ENCODE results near the gene REG1A. TPM values are rescaled to one million over a fixed set of nuclear protein-coding genes. Genes with fewer than 3 reads are reported as not detected.

The REG1A gene
- total and polyA plus RNA-seq, 9 of the 15 experiments (the other 6 are each of a cell fraction or from before 2014, with no cell fraction given): 3.1 TPM; not detected in 8

DNA sequence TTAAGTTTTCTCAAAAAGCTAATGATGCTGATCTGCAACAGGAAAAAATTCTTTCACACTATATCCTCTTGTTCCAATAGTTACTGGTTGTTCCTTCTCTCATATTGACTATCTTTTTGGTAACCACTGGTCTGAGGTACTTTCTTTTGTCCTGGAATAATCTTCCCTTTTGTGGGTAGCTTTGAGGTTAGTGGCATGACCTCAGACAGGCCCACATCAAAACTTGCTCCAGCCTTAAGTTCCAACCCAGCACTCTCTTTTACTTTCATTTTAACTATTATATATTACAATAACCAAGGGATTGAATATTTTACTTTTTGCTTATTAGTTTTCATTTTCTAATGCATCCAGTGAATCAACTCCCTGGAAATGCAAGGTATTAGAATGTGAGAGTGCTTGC lies 9.5 kb downstream of the REG1A start:
- intact Hi-C loops (cut with micrococcal nuclease): no loop called here
- CTCF ChIA-PET (ENCODE audit: low intra/inter-chr PET ratio): no interaction called here

More for the DNA sequence above, 9.5 kb downstream of the REG1A start:
- Histone ChIP-seq H3K27ac (ENCODE audit: extremely low read depth, low read depth, low read length) (no peak overlapping the region), H3K9me1 (ENCODE audit: control insufficient read depth, insufficient read depth, low read length) (no peaks in the 10 kb centered on the region), H3K4me3 (no peak overlapping the region), H3K36me3 (ENCODE audit: control insufficient read depth, insufficient read depth, low read length) (no peaks in the 10 kb centered on the region), H4K20me1 (replicated peaks; ENCODE audit: control insufficient read depth, insufficient read depth, low read length) (no peaks in the 10 kb centered on the region), H3K4me1 (replicated peaks in 1 of 2; ENCODE audit: control insufficient read depth in 2 of 2, insufficient read depth in 2 of 2, low read length in 2 of 2) (no peaks in the 10 kb centered on the region), H3K79me2 (ENCODE audit: control insufficient read depth, insufficient read depth, low read length) (no peaks in the 10 kb centered on the region), H3K9me3 (replicated peaks; ENCODE audit: control insufficient read depth, insufficient read depth, low read depth, low read length) (no peaks in the 10 kb centered on the region), H3K9ac (ENCODE audit: insufficient read depth in 1 of 2, low read depth in 2 of 2, low read length in 2 of 2) (no peak overlapping the region), H3K27me3 (ENCODE audit: control insufficient read depth in 2 of 2, insufficient read depth in 2 of 2, low read length in 2 of 2) (no peaks in the 10 kb centered on the region), H2AFZ (ENCODE audit: low read depth, low read length) (no peak overlapping the region), H3K4me2 (ENCODE audit: insufficient read depth, low read length) (no peak overlapping the region)
- FAIRE-seq (no peak), DNase-seq (ENCODE audit: extremely low read depth in 1 of 4, low spot score in 3 of 4) (no peak), ATAC-seq (no peak)
- in situ Hi-C loops (cut with MboI): no loop called here
- TF ChIP-seq ZNF12 (CRISPR knock-in tag; IDR thresholded peaks at IDR 0.05) (no peak), RBFOX2 (IDR thresholded peaks at IDR 0.05; ENCODE audit: low read depth, low read length) (no peak), RBM17 (IDR thresholded peaks at IDR 0.05; ENCODE audit: borderline replicate concordance, low read depth, low read length) (no peak), POLR2H (tag; IDR thresholded peaks at IDR 0.05; ENCODE audit: low read depth) (no peak), MGA (IDR thresholded peaks at IDR 0.05) (no peak), MTF1 (CRISPR knock-in tag; IDR thresholded peaks at IDR 0.05; ENCODE audit: borderline replicate concordance) (no peak), FIP1L1 (IDR thresholded peaks at IDR 0.05; ENCODE audit: low read depth, low read length, poor library complexity, severe bottlenecking) (no peak)
- POLR2A ChIA-PET: no interaction called here
- BruUV-seq (replicated peaks): no TSS peak

Data from K562 (cell line).